ENCODE measurements around the gene TPBG. TPM values are rescaled to one million over a fixed set of nuclear protein-coding genes. Genes with fewer than 3 reads are reported as not detected.

Gene TPBG
- total RNA-seq, 2 experiments from 2014 or later: 0.07 TPM; not detected in 1

DNA sequence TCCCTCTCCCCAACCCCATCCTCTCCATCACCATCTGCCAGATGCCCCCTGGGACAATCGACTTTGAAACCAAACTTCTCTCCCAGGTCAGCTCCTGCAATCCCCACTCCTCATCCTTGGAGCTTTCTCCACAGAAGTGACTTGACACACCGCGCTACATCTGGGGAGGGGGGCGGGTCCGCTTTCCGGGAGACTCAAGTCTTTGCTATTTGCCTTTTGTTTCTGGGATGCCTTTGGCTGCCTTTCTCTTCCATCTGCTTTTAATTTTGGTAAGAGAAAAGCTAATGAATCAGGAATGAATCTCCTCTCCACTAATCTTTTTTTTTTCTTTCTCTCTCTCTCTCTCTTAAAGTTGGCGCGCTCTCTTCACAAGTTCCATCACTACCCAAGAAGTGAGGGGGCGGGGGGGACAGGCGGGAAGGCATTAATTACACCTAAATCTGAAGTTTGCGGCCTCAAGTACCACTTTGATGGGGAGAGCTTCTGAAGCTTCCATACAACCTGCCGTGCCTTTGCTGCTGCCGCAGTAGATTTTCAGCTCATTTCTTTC lies 664 bp upstream of the TPBG start:
- CTCF ChIA-PET: no interaction called here
- intact Hi-C loops (cut with micrococcal nuclease): loop anchor here (5.0 kb wide), 2 partner anchors 91 to 704 kb away; partner anchors contain the start of genes DOP1A and UBE3D
- Mint-ChIP-seq H3K4me1 (ENCODE audit: low read depth) (peaks cover 19% of the 10 kb centered on the region), H3K36me3 (ENCODE audit: low read depth) (no peaks in the 10 kb centered on the region), H3K4me3 (peak overlapping the region; percentile 69), H3K9me3 (no peaks in the 10 kb centered on the region), H3K27me3 (ENCODE audit: low read depth) (peaks cover 50% of the 10 kb centered on the region), H3K27ac (no peak overlapping the region)
- no peak for DNase-seq

DNA sequence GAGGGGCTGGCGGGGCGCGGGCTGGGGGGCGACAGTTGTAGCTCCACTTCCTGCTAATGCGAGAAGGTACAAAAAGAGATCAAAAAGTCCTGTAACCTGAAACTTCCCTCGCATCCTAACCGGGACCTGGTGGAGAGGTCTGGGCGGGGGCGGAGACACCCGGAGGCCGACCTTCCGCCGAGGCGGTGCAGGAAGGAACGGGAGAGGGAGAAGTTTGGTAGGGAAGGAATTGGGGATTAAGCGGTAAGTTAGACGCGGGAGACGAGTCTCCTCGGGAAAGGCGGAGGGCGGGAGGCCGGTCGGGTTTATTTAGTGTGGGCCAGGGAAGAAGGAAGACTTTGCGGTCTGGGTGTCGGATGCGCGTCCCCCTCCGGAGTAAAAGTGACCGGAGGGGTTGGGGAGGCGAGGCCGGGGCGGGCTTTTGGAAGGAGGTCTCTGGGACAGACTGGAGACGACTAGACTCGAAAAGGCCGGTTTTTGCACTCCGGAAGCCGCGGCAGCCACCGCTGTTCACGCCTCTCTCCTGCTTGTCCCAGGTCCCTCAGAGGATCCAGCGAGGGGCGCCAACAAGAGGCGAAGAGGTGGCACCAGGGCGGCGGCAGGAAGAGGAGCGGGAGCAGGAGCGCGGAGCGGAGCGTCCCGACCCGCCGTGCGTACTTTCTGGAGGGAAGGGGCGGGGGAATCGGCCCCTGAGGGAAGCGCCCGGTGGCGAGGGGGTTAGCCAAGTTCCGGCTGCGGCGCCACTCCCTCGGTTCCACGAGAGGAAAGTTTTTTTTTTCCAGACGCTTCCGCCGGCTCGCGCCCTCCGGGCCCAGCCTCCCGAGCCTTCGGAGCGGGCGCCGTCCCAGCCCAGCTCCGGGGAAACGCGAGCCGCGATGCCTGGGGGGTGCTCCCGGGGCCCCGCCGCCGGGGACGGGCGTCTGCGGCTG lies 734 bp downstream of the TPBG start:
- Mint-ChIP-seq H3K4me1 (ENCODE audit: low read depth) (peaks cover 19% of the 10 kb centered on the region), H3K9me3 (no peaks in the 10 kb centered on the region), H3K36me3 (ENCODE audit: low read depth) (no peaks in the 10 kb centered on the region), H3K27me3 (ENCODE audit: low read depth) (peaks cover 53% of the 10 kb centered on the region), H3K4me3 (peak overlapping the region; percentile 69), H3K27ac (no peak overlapping the region)
- CTCF ChIA-PET: no interaction called here
- peak; percentile 29 for DNase-seq
- intact Hi-C loops (cut with micrococcal nuclease): loop anchor here (5.0 kb wide), 2 partner anchors 92 to 703 kb away; partner anchors contain the start of genes DOP1A and UBE3D

DNA sequence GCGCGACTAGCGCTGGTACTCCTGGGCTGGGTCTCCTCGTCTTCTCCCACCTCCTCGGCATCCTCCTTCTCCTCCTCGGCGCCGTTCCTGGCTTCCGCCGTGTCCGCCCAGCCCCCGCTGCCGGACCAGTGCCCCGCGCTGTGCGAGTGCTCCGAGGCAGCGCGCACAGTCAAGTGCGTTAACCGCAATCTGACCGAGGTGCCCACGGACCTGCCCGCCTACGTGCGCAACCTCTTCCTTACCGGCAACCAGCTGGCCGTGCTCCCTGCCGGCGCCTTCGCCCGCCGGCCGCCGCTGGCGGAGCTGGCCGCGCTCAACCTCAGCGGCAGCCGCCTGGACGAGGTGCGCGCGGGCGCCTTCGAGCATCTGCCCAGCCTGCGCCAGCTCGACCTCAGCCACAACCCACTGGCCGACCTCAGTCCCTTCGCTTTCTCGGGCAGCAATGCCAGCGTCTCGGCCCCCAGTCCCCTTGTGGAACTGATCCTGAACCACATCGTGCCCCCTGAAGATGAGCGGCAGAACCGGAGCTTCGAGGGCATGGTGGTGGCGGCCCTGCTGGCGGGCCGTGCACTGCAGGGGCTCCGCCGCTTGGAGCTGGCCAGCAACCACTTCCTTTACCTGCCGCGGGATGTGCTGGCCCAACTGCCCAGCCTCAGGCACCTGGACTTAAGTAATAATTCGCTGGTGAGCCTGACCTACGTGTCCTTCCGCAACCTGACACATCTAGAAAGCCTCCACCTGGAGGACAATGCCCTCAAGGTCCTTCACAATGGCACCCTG lies 1.6 kb downstream of the TPBG start:
- H3K4me1 Mint-ChIP-seq (ENCODE audit: low read depth): peaks cover 19% of the 10 kb centered on the region
- H3K27me3 Mint-ChIP-seq (ENCODE audit: low read depth): peaks cover 51% of the 10 kb centered on the region
- no peaks in the 10 kb centered on the region for H3K9me3 Mint-ChIP-seq
- H3K4me3 Mint-ChIP-seq: peak overlapping the region; percentile 58
- intact Hi-C loops (cut with micrococcal nuclease): no loop called here
- H3K36me3 Mint-ChIP-seq (ENCODE audit: low read depth): no peaks in the 10 kb centered on the region
- peak; percentile 6 for DNase-seq
- CTCF ChIA-PET: no interaction called here
- H3K27ac Mint-ChIP-seq: no peak overlapping the region

DNA sequence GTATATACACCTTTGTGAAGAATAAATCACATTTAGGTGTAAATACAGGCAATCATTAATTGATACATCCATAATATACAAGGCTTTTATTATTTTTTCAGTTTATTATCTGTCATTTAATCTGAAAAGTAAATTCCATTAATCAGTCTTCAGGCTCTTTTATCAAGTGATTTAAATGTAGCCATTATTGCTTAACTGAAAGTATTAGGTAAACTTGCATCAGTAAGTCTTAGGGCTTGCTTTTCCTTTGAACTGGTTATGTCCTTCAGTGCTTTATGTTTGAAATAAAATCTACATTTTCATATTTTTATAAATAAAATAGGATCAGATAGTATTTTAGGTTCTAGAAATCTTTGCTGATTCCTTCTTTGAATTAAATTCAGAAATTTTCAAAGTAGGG lies 4.1 kb downstream of the TPBG start:
- intact Hi-C loops (cut with micrococcal nuclease): no loop called here
- DNase-seq: no peak

DNA sequence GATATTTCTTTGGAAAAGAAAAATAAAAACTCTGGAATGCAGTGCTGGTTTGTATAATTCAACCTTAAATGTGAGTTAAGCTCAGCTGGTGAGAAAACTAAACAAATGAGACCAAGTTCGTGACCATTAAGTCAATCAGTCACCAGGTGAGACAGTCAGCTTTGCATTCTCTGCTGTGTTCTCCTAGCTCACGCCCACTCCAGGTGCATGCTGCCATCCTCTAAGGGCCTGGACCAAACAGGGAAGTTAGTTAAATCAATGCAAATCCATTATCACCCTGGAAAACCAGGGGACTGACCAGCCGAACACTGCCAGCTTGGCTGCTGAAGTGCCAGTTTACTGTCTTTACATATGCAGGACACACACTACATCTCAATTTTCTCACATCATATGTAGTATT lies 7.2 kb downstream of the TPBG start:
- H3K9me3 Mint-ChIP-seq: no peaks in the 10 kb centered on the region
- no peaks in the 10 kb centered on the region for H3K36me3 Mint-ChIP-seq (ENCODE audit: low read depth)
- no peak overlapping the region for H3K27ac Mint-ChIP-seq
- H3K27me3 Mint-ChIP-seq (ENCODE audit: low read depth): peaks cover 18% of the 10 kb centered on the region
- H3K4me1 Mint-ChIP-seq (ENCODE audit: low read depth): peaks cover 1% of the 10 kb centered on the region
- H3K4me3 Mint-ChIP-seq: no peak overlapping the region
- CTCF ChIA-PET: interaction anchor here (0.6 kb wide), 1 partner anchor 90 kb away, joined by 3 read pairs; no protein-coding TSS in a partner anchor
- DNase-seq: no peak
- intact Hi-C loops (cut with micrococcal nuclease): no loop called here

More for the DNA sequence above, 4.1 kb downstream of the TPBG start:
- peaks cover 19% of the 10 kb centered on the region for H3K4me1 Mint-ChIP-seq (ENCODE audit: low read depth)
- no peaks in the 10 kb centered on the region for H3K9me3 Mint-ChIP-seq
- CTCF ChIA-PET: interaction anchor here (0.7 kb wide), 1 partner anchor 96 kb away, joined by 3 read pairs; no protein-coding TSS in a partner anchor
- no peak overlapping the region for H3K4me3 Mint-ChIP-seq
- no peak overlapping the region for H3K27ac Mint-ChIP-seq
- peaks cover 41% of the 10 kb centered on the region for H3K27me3 Mint-ChIP-seq (ENCODE audit: low read depth)
- H3K36me3 Mint-ChIP-seq (ENCODE audit: low read depth): no peaks in the 10 kb centered on the region

DNA sequence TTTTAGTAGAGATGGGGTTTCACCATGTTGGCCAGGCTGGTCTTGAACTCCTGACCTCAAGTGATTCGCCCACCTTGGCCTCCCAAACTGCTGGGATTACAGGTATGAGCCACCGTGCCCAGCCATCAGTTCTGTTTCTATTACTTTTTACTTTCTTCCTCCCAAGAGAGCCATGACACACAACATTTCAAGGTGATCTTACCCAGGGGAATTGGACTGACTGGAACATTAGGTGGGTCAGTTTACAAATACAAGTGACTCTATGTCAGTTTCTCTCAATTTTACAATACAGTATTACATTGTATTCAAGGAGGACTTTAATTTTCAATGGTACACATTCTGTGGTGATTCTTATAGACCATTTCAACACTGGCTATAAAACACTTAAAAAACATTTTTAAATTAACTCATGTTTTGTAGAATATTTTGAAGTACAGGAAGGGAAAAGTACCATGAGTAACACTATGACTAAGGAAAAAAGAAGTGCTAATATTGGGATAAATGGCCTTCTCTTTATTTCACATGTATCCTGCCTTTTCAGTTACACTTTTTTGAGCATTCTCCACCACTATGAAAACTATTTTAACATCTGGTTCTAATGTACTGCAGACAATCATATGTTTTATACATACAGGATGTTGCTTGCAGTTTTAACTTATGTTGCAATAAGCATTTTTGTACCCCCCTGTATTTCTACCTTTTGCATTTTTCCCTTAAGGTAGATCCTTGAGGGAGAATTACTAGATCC lies 8.4 kb downstream of the TPBG start:
- Mint-ChIP-seq H3K4me1 (ENCODE audit: low read depth) (no peaks in the 10 kb centered on the region), H3K27me3 (ENCODE audit: low read depth) (peaks cover 11% of the 10 kb centered on the region), H3K36me3 (ENCODE audit: low read depth) (no peaks in the 10 kb centered on the region), H3K9me3 (no peaks in the 10 kb centered on the region), H3K4me3 (no peak overlapping the region), H3K27ac (no peak overlapping the region)
- DNase-seq: no peak
- intact Hi-C loops (cut with micrococcal nuclease): no loop called here
- CTCF ChIA-PET: no interaction called here

DNA sequence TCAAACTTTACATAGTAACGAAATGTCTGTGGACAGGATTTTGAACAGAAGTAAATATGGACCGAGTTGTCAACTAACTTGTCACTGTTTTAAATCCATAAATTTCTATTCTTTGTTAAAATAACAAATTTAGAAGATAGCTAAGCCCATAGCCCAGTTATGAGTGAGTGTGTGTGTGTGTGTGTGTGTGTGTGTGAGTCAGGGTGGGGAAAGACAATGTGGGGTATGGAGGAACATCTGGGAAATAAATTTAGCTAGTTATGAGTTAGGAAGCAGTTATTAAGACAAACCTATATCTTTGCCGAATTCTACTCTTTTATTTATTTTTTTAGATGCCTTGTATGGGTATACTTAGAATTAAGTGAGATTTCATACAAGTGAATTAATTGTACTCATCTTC lies 9.0 kb downstream of the TPBG start:
- H3K36me3 Mint-ChIP-seq (ENCODE audit: low read depth): no peaks in the 10 kb centered on the region
- no peak overlapping the region for H3K27ac Mint-ChIP-seq
- intact Hi-C loops (cut with micrococcal nuclease): no loop called here
- H3K9me3 Mint-ChIP-seq: no peaks in the 10 kb centered on the region
- DNase-seq: no peak
- CTCF ChIA-PET: interaction anchor here (0.7 kb wide), 1 partner anchor 309 kb away, joined by 3 read pairs; no protein-coding TSS in a partner anchor
- no peaks in the 10 kb centered on the region for H3K4me1 Mint-ChIP-seq (ENCODE audit: low read depth)
- peaks cover 11% of the 10 kb centered on the region for H3K27me3 Mint-ChIP-seq (ENCODE audit: low read depth)
- no peak overlapping the region for H3K4me3 Mint-ChIP-seq

DNA sequence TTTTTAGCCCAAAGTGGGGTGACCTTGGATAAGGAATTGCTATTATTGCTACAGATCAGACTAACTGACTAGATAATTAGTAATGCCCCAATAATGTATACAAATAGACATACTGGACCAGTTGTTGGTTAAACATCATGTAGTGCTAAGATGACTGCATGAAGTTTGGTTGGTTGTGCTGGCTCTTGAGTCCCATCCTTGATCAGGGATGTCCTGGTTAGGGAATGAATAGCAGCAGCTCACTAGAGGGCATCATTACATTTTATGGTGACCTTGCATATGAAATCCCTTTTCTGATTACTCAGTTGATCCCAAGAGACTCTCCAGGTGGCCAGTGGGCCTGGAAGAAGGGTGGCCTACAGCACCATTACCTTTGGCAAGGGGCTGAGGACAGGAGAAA lies 10.9 kb downstream of the TPBG start:
- CTCF ChIA-PET: no interaction called here
- intact Hi-C loops (cut with micrococcal nuclease): no loop called here
- H3K4me1 Mint-ChIP-seq (ENCODE audit: low read depth): no peaks in the 10 kb centered on the region
- no peaks in the 10 kb centered on the region for H3K9me3 Mint-ChIP-seq
- no peak overlapping the region for H3K4me3 Mint-ChIP-seq
- no peaks in the 10 kb centered on the region for H3K36me3 Mint-ChIP-seq (ENCODE audit: low read depth)
- peaks cover 8% of the 10 kb centered on the region for H3K27me3 Mint-ChIP-seq (ENCODE audit: low read depth)
- H3K27ac Mint-ChIP-seq: no peak overlapping the region
- DNase-seq: no peak

DNA sequence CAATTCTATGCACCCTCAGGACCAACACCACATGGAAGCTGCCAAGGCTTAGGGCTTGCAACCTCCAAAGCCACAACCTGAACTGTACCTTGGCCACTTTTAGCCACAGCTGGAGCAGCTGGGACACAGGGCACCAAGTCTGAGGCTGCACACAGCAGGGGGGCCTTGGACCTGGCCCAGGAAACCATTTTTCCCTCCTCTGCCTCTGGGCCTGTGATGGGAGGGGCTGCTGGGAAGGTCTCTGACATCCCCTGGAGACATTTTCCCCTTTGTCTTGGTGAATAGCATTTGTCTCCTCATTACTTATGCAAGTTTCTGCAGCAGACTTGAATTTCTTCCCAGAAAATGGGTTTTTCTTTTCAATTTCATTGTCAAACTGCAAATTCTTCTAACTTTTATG lies 13.0 kb downstream of the TPBG start:
- DNase-seq: no peak
- no peaks in the 10 kb centered on the region for H3K9me3 Mint-ChIP-seq

DNA sequence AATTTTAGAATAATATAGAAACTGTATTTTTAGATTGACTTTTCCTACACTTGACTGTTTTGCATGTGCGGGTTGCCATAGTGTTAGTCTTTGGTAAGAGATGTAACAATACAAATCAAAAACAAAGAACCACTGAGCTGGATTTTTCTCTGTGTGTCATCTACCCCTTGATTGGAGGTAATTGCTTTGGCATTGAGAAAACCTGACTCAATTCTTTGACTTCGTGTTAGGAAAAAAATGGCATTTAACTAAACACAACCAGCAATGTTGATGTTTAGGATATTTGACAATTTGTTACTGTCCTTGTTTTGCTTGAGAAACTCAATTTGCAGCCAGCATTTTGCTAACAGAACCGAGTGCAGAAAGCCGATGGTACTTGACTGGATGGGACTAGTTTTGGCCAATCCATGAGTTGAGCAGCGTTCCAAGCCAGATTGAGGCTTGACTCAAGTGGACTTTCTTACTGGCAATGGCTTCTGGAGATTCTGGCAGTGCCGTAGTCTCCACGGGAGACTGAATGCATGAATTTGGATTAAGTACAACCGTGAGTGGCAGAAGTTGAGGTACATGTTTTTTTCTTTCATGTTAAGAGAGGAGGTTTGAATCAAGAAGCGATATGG lies 17.1 kb downstream of the TPBG start:
- CTCF ChIA-PET: no interaction called here
- Mint-ChIP-seq H3K4me1 (ENCODE audit: low read depth) (no peaks in the 10 kb centered on the region), H3K27ac (no peak overlapping the region), H3K27me3 (ENCODE audit: low read depth) (no peaks in the 10 kb centered on the region), H3K36me3 (ENCODE audit: low read depth) (no peaks in the 10 kb centered on the region), H3K9me3 (no peaks in the 10 kb centered on the region), H3K4me3 (no peak overlapping the region)
- no peak for DNase-seq
- intact Hi-C loops (cut with micrococcal nuclease): no loop called here

More for the DNA sequence above, 13.0 kb downstream of the TPBG start:
- Mint-ChIP-seq H3K36me3 (ENCODE audit: low read depth) (no peaks in the 10 kb centered on the region), H3K27me3 (ENCODE audit: low read depth) (peaks cover 6% of the 10 kb centered on the region), H3K27ac (no peak overlapping the region), H3K4me3 (no peak overlapping the region), H3K4me1 (ENCODE audit: low read depth) (no peaks in the 10 kb centered on the region)
- intact Hi-C loops (cut with micrococcal nuclease): no loop called here
- CTCF ChIA-PET: no interaction called here

DNA sequence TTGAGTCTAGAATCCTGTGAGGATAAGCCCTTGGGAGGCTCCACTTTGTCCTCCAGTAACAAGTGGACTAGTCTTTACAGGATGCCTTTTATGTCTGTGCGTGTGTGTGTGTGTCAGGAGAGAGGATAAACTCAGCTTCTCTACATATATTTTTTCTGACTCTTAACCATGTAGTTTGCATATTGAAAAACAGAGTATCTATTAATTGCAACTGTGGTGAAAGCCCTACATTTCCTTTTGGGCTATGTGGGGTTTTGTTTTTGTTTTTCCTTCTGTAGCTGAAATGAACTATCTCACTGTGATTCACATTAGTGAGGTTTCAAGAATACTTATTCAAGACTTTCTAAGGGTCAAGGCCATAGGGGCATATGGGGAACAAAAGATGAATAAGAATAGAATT lies 17.7 kb downstream of the TPBG start:
- H3K27me3 Mint-ChIP-seq (ENCODE audit: low read depth): no peaks in the 10 kb centered on the region
- no peak overlapping the region for H3K4me3 Mint-ChIP-seq
- no peaks in the 10 kb centered on the region for H3K4me1 Mint-ChIP-seq (ENCODE audit: low read depth)
- DNase-seq: no peak
- intact Hi-C loops (cut with micrococcal nuclease): no loop called here
- H3K27ac Mint-ChIP-seq: no peak overlapping the region
- H3K9me3 Mint-ChIP-seq: no peaks in the 10 kb centered on the region
- no peaks in the 10 kb centered on the region for H3K36me3 Mint-ChIP-seq (ENCODE audit: low read depth)
- CTCF ChIA-PET: no interaction called here
